GM23338 (cell line): Measurements from ENCODE around the gene TMEM120B. TPM values are rescaled to one million over a fixed set of nuclear protein-coding genes. Genes with fewer than 3 reads are reported as not detected.

ENCODE experiments used
- ATAC-seq: fragments of 200-7000 bp; cut with Tn5 transposase; 3 replicates; pipeline ENCODE4 v1.9.1; 2020
- DNase-seq: peaks from one replicate; pipeline ENCODE4 v3.0.0-alpha.2; 2015; ENCODE audit warnings: low spot score
- H2AFZ ChIP-seq: fragments of 200-600 bp; sonication (generic); 2 replicates; pipeline ENCODE4 v1.8.0; 2016; ENCODE audit warnings: antibody characterized with exemption, mild to moderate bottlenecking, moderate library complexity
- H3F3A ChIP-seq: fragments of 200-600 bp; sonication (generic); replicated peaks from 2 replicates; pipeline ENCODE4 v1.8.0; 2017; ENCODE audit warnings: antibody characterized with exemption, mixed run types, low read depth
- H3K27ac ChIP-seq: fragments of 200-600 bp; sonication (generic); 2 replicates; pipeline ENCODE4 v1.6.1; 2016; ENCODE audit warnings: low read depth
- H3K27me3 ChIP-seq: fragments of 200-600 bp; sonication (generic); 2 replicates; pipeline ENCODE4 v1.8.0; 2016; ENCODE audit warnings: mild to moderate bottlenecking, mixed run types, moderate library complexity; ENCODE audit not compliant: insufficient read depth
- H3K36me3 ChIP-seq: fragments of 200-600 bp; sonication (generic); 2 replicates; pipeline ENCODE4 v1.8.0; 2016; ENCODE audit warnings: mild to moderate bottlenecking; ENCODE audit not compliant: insufficient read depth
- H3K4me1 ChIP-seq: fragments of 200-600 bp; sonication (generic); 2 replicates; pipeline ENCODE4 v1.8.0; 2016; ENCODE audit warnings: mild to moderate bottlenecking, moderate library complexity; ENCODE audit not compliant: insufficient read depth
- H3K4me2 ChIP-seq: fragments of 200-600 bp; sonication (generic); 2 replicates; pipeline ENCODE4 v1.7.1; 2017; ENCODE audit warnings: mixed run types
- H3K4me3 ChIP-seq: fragments of 200-600 bp; sonication (generic); 2 replicates; pipeline ENCODE4 v1.6.1; 2016; ENCODE audit warnings: mixed run types
- H3K79me2 ChIP-seq: fragments of 200-600 bp; sonication (generic); replicated peaks from 2 replicates; pipeline ENCODE4 v1.8.0; 2017; ENCODE audit warnings: mild to moderate bottlenecking; ENCODE audit not compliant: insufficient read depth
- H3K9me2 ChIP-seq: fragments of 200-600 bp; sonication (generic); 2 replicates; pipeline ENCODE4 v1.8.0; 2017; ENCODE audit not compliant: insufficient read depth
- H4K20me1 ChIP-seq: fragments of 200-600 bp; sonication (generic); replicated peaks from 2 replicates; pipeline ENCODE4 v1.8.0; 2017; ENCODE audit warnings: mild to moderate bottlenecking; ENCODE audit not compliant: insufficient read depth
- H3K27ac Mint-ChIP-seq: 2 replicates; pipeline ENCODE4 v1.8.0; 2020; ENCODE audit warnings: inconsistent platforms, mild to moderate bottlenecking, moderate library complexity, mixed read lengths
- H3K27me3 Mint-ChIP-seq: 3 replicates; pipeline ENCODE4 v1.8.0; 2022; ENCODE audit warnings: low read depth, mild to moderate bottlenecking, moderate library complexity, mixed read lengths, inconsistent platforms; ENCODE audit not compliant: insufficient read depth, poor library complexity
- H3K36me3 Mint-ChIP-seq: 3 replicates; pipeline ENCODE4 v1.8.0; 2021; ENCODE audit warnings: low read depth, mild to moderate bottlenecking, inconsistent platforms, moderate library complexity, mixed read lengths
- H3K4me1 Mint-ChIP-seq: 3 replicates; pipeline ENCODE4 v1.8.0; 2020; ENCODE audit warnings: mild to moderate bottlenecking, inconsistent platforms, mixed read lengths
- H3K4me3 Mint-ChIP-seq: 3 replicates; pipeline ENCODE4 v1.8.0; 2021; ENCODE audit warnings: moderate library complexity, mild to moderate bottlenecking, inconsistent platforms, mixed read lengths
- H3K9me3 Mint-ChIP-seq: 3 replicates; pipeline ENCODE4 v1.8.0; 2020; ENCODE audit warnings: moderate library complexity, mild to moderate bottlenecking, inconsistent platforms, mixed read lengths
- CREB1 ChIP-seq: fragments of 250-450 bp; sonication (Bioruptor Pico); IDR thresholded peaks from 2 replicates; pipeline ENCODE4 v1.5.0; 2020; ENCODE audit warnings: low read depth, mild to moderate bottlenecking, moderate library complexity
- CTCF ChIP-seq, 2 experiments: fragments of 200-600 bp in 1 of 2; sonication (generic) in 1 of 2; conservative IDR thresholded peaks; 2 replicates each; pipeline versions ENCODE4 v1.5.1 to v1.6.1; 2016 to 2017; ENCODE audit warnings: antibody characterized with exemption in 2 of 2, low read depth in 2 of 2, mild to moderate bottlenecking in 2 of 2, moderate library complexity in 1 of 2
- ETS1 ChIP-seq: IDR thresholded peaks from 2 replicates; pipeline ENCODE4 v1.6.1; 2016; ENCODE audit warnings: antibody characterized with exemption
- EZH2 ChIP-seq: fragments of 200-600 bp; sonication (generic); IDR thresholded peaks from one replicate; pipeline ENCODE4 v1.8.0; 2017; ENCODE audit warnings: antibody characterized with exemption, mild to moderate bottlenecking, low read depth; ENCODE audit not compliant: unreplicated experiment
- EZH2phosphoT487 ChIP-seq: fragments of 200-600 bp; sonication (generic); IDR thresholded peaks from one replicate; pipeline ENCODE4 v1.8.1; 2018; ENCODE audit warnings: antibody characterized with exemption; ENCODE audit not compliant: unreplicated experiment
- JUNB ChIP-seq: IDR thresholded peaks from one replicate; pipeline ENCODE4 v1.6.1; 2016; ENCODE audit warnings: antibody characterized with exemption; ENCODE audit not compliant: unreplicated experiment
- NANOG ChIP-seq: IDR thresholded peaks from 2 replicates; pipeline ENCODE4 v1.6.1; 2016; ENCODE audit warnings: antibody characterized with exemption, borderline replicate concordance
- POLR2AphosphoS5 ChIP-seq: IDR thresholded peaks from 2 replicates; pipeline ENCODE4 v1.6.1; 2016; ENCODE audit warnings: antibody characterized with exemption, low read depth
- REST ChIP-seq: IDR thresholded peaks from one replicate; pipeline ENCODE4 v1.6.1; 2018; ENCODE audit warnings: antibody characterized with exemption; ENCODE audit not compliant: unreplicated experiment
- STAT1 ChIP-seq: IDR thresholded peaks from one replicate; pipeline ENCODE4 v1.6.1; 2016; ENCODE audit warnings: antibody characterized with exemption; ENCODE audit not compliant: unreplicated experiment
- ZNF114 ChIP-seq: fragments of 250-450 bp; sonication (Bioruptor Pico); IDR thresholded peaks from 2 replicates; pipeline ENCODE4 v1.5.0; 2020; ENCODE audit warnings: mild to moderate bottlenecking, moderate library complexity
- ZNF331 ChIP-seq: fragments of 250-450 bp; sonication (Bioruptor Pico); IDR thresholded peaks from 2 replicates; pipeline ENCODE4 v1.5.0; 2020; ENCODE audit warnings: low read depth, mild to moderate bottlenecking, moderate library complexity
- ZNF462 ChIP-seq: fragments of 250-450 bp; sonication (Bioruptor Pico); IDR thresholded peaks from 2 replicates; pipeline ENCODE4 v1.5.0; 2020; ENCODE audit warnings: mild to moderate bottlenecking, moderate library complexity
- polyA plus RNA-seq: library from polyadenylated mRNA; unstranded; fragments of >200 nt; fragmentation: Nextera tagmentation; extraction: Ambion mirVana; gene quantifications from 2 replicates; pipeline ENCODE4 v1.2.1, GENCODE V29; 2016
- total RNA-seq: library from RNA; depleted of rRNA; stranded (reverse); fragments of >200 nt; shearing (Covaris generic); gene quantifications from 2 replicates; pipeline ENCODE4 v1.2.3, GENCODE V29; 2014

TMEM120B gene
- total and polyA plus RNA-seq, 2 experiments from 2014 or later = 15.0 to 36.0 TPM

- Mint-ChIP-seq H3K4me1 (peaks cover 19% of the 10 kb centered on the region; the same call in 2 of the 3 replicates), H3K4me3 (no peak overlapping the region), H3K9me3 (no peaks in the 10 kb centered on the region), H3K27ac (no peak overlapping the region), H3K27me3 (peaks cover 2% of the 10 kb centered on the region), H3K36me3 (peaks cover 49% of the 10 kb centered on the region)
- H3K27ac ChIP-seq = no peak overlapping the region
- no peak for ATAC-seq
- H2AFZ ChIP-seq = no peak overlapping the region
- TF ChIP-seq NANOG = no peak
- no peak for TF ChIP-seq ZNF331
- no peak for TF ChIP-seq EZH2
- TF ChIP-seq EZH2phosphoT487 = no peak
- no peak for TF ChIP-seq CTCF (conservative IDR thresholded peaks at IDR 0.05; ENCODE audit: low read depth in 2 of 2)
- TF ChIP-seq ZNF114 = no peak
- no peak for TF ChIP-seq ETS1
- TF ChIP-seq CREB1 = no peak
- TF ChIP-seq STAT1 = no peak
- TF ChIP-seq ZNF462 (CRISPR knock-in tag) = no peak
- TF ChIP-seq REST = no peak
- no peak for TF ChIP-seq POLR2AphosphoS5
- TF ChIP-seq JUNB = no peak
- no peaks in the 10 kb centered on the region for H3K36me3 ChIP-seq
- no peaks in the 10 kb centered on the region for H3K27me3 ChIP-seq
- H3K4me3 ChIP-seq = no peak overlapping the region
- H3K9me2 ChIP-seq = no peaks in the 10 kb centered on the region
- H3K4me1 ChIP-seq = no peaks in the 10 kb centered on the region
- DNase-seq = no peak
- H3K4me2 ChIP-seq = no peak overlapping the region
- peaks cover 24% of the 10 kb centered on the region; the same call in 1 of the 2 replicates for H3F3A ChIP-seq
- H3K79me2 ChIP-seq = peaks cover 94% of the 10 kb centered on the region
- H4K20me1 ChIP-seq = peaks cover 56% of the 10 kb centered on the region
Measured at GRCh38 chr12:121719926-121720414, 7.4 kb downstream of the TMEM120B start.
